ENCODE results near the gene H2BW2. TPM values are rescaled to one million over a fixed set of nuclear protein-coding genes. Genes with fewer than 3 reads are reported as not detected.
"Not testable (repeated sequence)": the region's sequence is repeated elsewhere in the genome, so short reads cannot be mapped to it uniquely, and the experiment has no call there.

H2BW2 gene
- total RNA-seq, 1 experiment from 2014 or later = 0.15 TPM

- TF ChIP-seq FOXJ3 (CRISPR knock-in tag; IDR thresholded peaks at IDR 0.05; ENCODE audit: borderline replicate concordance) = no peak
- TF ChIP-seq FOXK1 (CRISPR knock-in tag; IDR thresholded peaks at IDR 0.05) = no peak
- TF ChIP-seq GTF2I (CRISPR knock-in tag; conservative IDR thresholded peaks at IDR 0.05) = no peak
- TF ChIP-seq SMAD3 (CRISPR knock-in tag; IDR thresholded peaks at IDR 0.05; ENCODE audit: borderline replicate concordance) = no peak
- Mint-ChIP-seq H3K9me3 (no peaks in the 10 kb centered on the region), H3K27ac (no peak overlapping the region), H3K4me3 (no peak overlapping the region), H3K36me3 (no peaks in the 10 kb centered on the region), H3K4me1 (no peaks in the 10 kb centered on the region), H3K27me3 (ENCODE audit: low read depth) (no peaks in the 10 kb centered on the region)
- ATAC-seq = no peak
- DNase-seq (ENCODE audit: low spot score) = no peak
- CTCF ChIA-PET = no interaction called here
- POLR2A ChIA-PET = no interaction called here
These were observed 26.6 kb upstream of the H2BW2 start for GRCh38 chrX:104013158-104013557.

GRCh38 chrX:104013606-104014005, 26.1 kb upstream of the H2BW2 start, which contains the start of gene H2BW1:
Gene H2BW1 (minus strand): TSS chrX:104013708. CDS start chrX:104013576, 132 bp downstream.
- Mint-ChIP-seq H3K36me3 (no peaks in the 10 kb centered on the region), H3K27me3 (ENCODE audit: low read depth) (no peaks in the 10 kb centered on the region), H3K9me3 (no peaks in the 10 kb centered on the region), H3K4me1 (no peaks in the 10 kb centered on the region), H3K27ac (no peak within 1 kb of the TSS), H3K4me3 (no peak within 1 kb of the TSS)
- ChIA-PET POLR2A (no interaction called here), CTCF (no interaction called here)
- no peak for TF ChIP-seq ZNF671 (CRISPR knock-in tag; IDR thresholded peaks at IDR 0.05)
- TF ChIP-seq NR2C2 (CRISPR knock-in tag; IDR thresholded peaks at IDR 0.05) = no peak
- no peak for TF ChIP-seq RELA (CRISPR knock-in tag; IDR thresholded peaks at IDR 0.05; ENCODE audit: borderline replicate concordance)
- no peak for TF ChIP-seq CTCF (IDR thresholded peaks at IDR 0.05)
- TF ChIP-seq GABPB1 (CRISPR knock-in tag; IDR thresholded peaks at IDR 0.05) = no peak
- no peak for TF ChIP-seq ZNF138 (CRISPR knock-in tag; conservative IDR thresholded peaks at IDR 0.05)
- no peak for TF ChIP-seq ZNF281 (CRISPR knock-in tag; IDR thresholded peaks at IDR 0.05)
- TF ChIP-seq SP1 (CRISPR knock-in tag; conservative IDR thresholded peaks at IDR 0.05) = no peak
- ATAC-seq (peak; percentile 36; the same call in 1 of the 2 replicates), DNase-seq (ENCODE audit: low spot score) (no peak)

GRCh38 chrX:104015576-104015975, 24.2 kb upstream of the H2BW2 start:
- H3K4me1 Mint-ChIP-seq; H3K4me3 Mint-ChIP-seq; CTCF ChIA-PET; ATAC-seq; H3K27ac Mint-ChIP-seq; H3K36me3 Mint-ChIP-seq; H3K27me3 Mint-ChIP-seq (ENCODE audit: low read depth); DNase-seq (ENCODE audit: low spot score); POLR2A ChIA-PET; H3K9me3 Mint-ChIP-seq: not testable (repeated sequence)

GRCh38 chrX:104018126-104018525, 21.6 kb upstream of the H2BW2 start:
- Mint-ChIP-seq H3K27ac (no peak overlapping the region), H3K36me3 (no peaks in the 10 kb centered on the region), H3K4me1 (no peaks in the 10 kb centered on the region), H3K4me3 (no peak overlapping the region), H3K9me3 (no peaks in the 10 kb centered on the region), H3K27me3 (ENCODE audit: low read depth) (no peaks in the 10 kb centered on the region; the same call in 1 of the 2 replicates)
- CTCF ChIA-PET = no interaction called here
- no peak for ATAC-seq
- no peak for DNase-seq (ENCODE audit: low spot score)
- POLR2A ChIA-PET = no interaction called here
- TF ChIP-seq E2F5 (CRISPR knock-in tag; IDR thresholded peaks at IDR 0.05) (no peak), IRF1 (CRISPR knock-in tag; IDR thresholded peaks at IDR 0.05) (no peak), ZNF263 (CRISPR knock-in tag; IDR thresholded peaks at IDR 0.05; ENCODE audit: low read depth) (no peak), MAX (CRISPR knock-in tag; IDR thresholded peaks at IDR 0.05) (no peak), SOX15 (CRISPR knock-in tag; IDR thresholded peaks at IDR 0.05) (no peak), SP1 (CRISPR knock-in tag; conservative IDR thresholded peaks at IDR 0.05) (no peak), ZSCAN18 (CRISPR knock-in tag; IDR thresholded peaks at IDR 0.05) (no peak), JUN (CRISPR knock-in tag; IDR thresholded peaks at IDR 0.05) (no peak), ZNF416 (CRISPR knock-in tag; IDR thresholded peaks at IDR 0.05) (no peak), ZNF671 (CRISPR knock-in tag; IDR thresholded peaks at IDR 0.05) (no peak), USF2 (CRISPR knock-in tag; IDR thresholded peaks at IDR 0.05) (no peak), HMGA2 (CRISPR knock-in tag; IDR thresholded peaks at IDR 0.05) (no peak), ZNF423 (CRISPR knock-in tag; IDR thresholded peaks at IDR 0.05) (no peak)

Measured in WTC11 (cell line).